GM19463 (cell line): Measurements from ENCODE around the gene DHRSX.
"Not testable (repeated sequence)": the region's sequence is repeated elsewhere in the genome, so short reads cannot be mapped to it uniquely, and the experiment has no call there.

Source experiments
- ATAC-seq: cut with Tn5 transposase; IDR thresholded peaks from one replicate; pipeline ENCODE4 v1.9.1; 2021; ENCODE audit warnings: mild to moderate bottlenecking, moderate library complexity; ENCODE audit not compliant: unreplicated experiment

The DHRSX gene

GRCh38 chrX:2321411-2321810, 179.4 kb downstream of the DHRSX start:
- ATAC-seq, result no peak

- ATAC-seq, result no peak
Measured at GRCh38 chrX:2320580-2321327, 180.0 kb downstream of the DHRSX start.

GRCh38 chrX:2320089-2320488, 180.7 kb downstream of the DHRSX start:
- ATAC-seq, result no peak

- no peak for ATAC-seq
Measured at GRCh38 chrX:2318371-2318770, 182.4 kb downstream of the DHRSX start.

- ATAC-seq, result no peak
Measured at GRCh38 chrX:2317527-2318055, 183.2 kb downstream of the DHRSX start.

- ATAC-seq, result no peak
Measured at GRCh38 chrX:2316534-2316933, 184.2 kb downstream of the DHRSX start.

GRCh38 chrX:2315434-2315833, 185.3 kb downstream of the DHRSX start:
- no peak for ATAC-seq

- no peak for ATAC-seq
Measured at GRCh38 chrX:2314831-2315365, 185.9 kb downstream of the DHRSX start.

GRCh38 chrX:2313864-2314640, 186.7 kb downstream of the DHRSX start:
- no peak for ATAC-seq

GRCh38 chrX:2312061-2312591, 188.7 kb downstream of the DHRSX start:
- not testable (repeated sequence) for ATAC-seq

GRCh38 chrX:2311501-2311900, 189.3 kb downstream of the DHRSX start:
- no peak for ATAC-seq

- no peak for ATAC-seq
Measured at GRCh38 chrX:2301901-2302300, 198.9 kb downstream of the DHRSX start.

GRCh38 chrX:2299871-2300270, 200.9 kb downstream of the DHRSX start:
- no peak for ATAC-seq

- no peak for ATAC-seq
Measured at GRCh38 chrX:2286731-2287130, 214.0 kb downstream of the DHRSX start.

GRCh38 chrX:2284601-2285000, 216.2 kb downstream of the DHRSX start:
- no peak for ATAC-seq

GRCh38 chrX:2284133-2284532, 216.6 kb downstream of the DHRSX start:
- no peak for ATAC-seq

GRCh38 chrX:2283111-2283859, 217.5 kb downstream of the DHRSX start:
- ATAC-seq, result no peak

- no peak for ATAC-seq
Measured at GRCh38 chrX:2282490-2283090, 218.2 kb downstream of the DHRSX start.

GRCh38 chrX:2272337-2272736, 228.4 kb downstream of the DHRSX start:
- ATAC-seq, result no peak

GRCh38 chrX:2271595-2271994, 229.2 kb downstream of the DHRSX start:
- ATAC-seq, result not testable (repeated sequence)
